Stimulated activated CD4-positive, alpha-beta T cell treated with anti-CD3 and anti-CD28 coated beads, Interleukin-2, amount 100 ng/mL, for 48 hours (primary cell): Measurements from ENCODE around the gene LAD1.

Experiments used
- DNase-seq, 2 donors: peaks; one replicate each; pipeline ENCODE4 v3.0.0-alpha.2; 2020

Gene LAD1

GRCh38 chr1:201414051-201414738 is 15.1 kb upstream of the LAD1 start:
- DNase-seq = no peak

- no peak for DNase-seq
These were observed 12.2 kb upstream of the LAD1 start for GRCh38 chr1:201411292-201411691.

DNA sequence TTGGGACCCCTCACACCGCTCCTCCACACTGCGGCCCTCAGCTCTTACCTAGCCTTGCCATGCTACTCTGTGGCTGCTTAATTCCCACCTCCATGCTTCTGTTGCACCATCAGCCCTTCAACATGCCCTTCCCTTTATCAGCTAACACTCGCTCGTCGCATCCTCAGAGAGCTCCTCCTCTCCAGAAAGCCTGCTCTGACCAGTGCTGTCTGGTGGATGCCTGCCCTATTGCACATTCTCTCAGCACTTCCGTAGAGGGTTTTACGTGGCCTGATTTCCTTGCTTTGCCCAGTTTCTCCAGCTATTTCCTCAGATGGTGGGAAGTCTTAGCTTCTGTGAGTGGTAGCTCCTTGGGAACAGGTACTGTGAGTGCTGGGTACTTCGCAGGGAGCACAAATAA is 10.3 kb upstream of the LAD1 start:
- DNase-seq = no peak

GRCh38 chr1:201408834-201409200 is 9.7 kb upstream of the LAD1 start:
- no peak for DNase-seq

- peak; percentile 79 to 81 for DNase-seq
These were observed 9.2 kb upstream of the LAD1 start for GRCh38 chr1:201408176-201408833.

DNA sequence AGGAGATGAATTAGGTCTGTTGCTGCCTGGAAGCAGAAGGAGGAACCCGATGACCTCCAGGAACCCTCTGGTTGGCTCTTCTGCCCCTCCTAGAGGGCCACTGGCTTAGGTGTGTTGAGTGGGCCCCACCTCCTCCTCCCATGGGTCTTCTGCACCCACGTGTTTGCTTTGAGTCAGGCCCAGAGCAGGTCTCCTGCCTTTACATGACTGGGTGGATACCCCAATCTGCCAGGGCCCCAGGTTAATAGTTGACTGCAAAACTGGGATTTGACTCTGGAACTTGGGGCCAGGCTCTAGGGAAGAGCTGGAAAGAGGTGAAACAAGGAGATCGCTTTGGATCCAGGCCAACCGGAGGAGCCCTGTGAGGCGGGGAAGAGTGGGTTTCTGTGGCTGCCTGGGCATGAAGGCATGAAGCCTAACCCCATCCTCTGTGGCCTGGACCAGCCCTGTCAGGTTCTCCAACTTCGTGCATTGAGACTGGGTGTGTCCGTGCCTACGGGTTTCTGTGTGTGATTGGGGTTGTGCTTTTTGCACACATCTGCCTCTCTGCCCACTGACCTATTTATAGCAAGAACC is 7.8 kb upstream of the LAD1 start:
- DNase-seq = no peak

DNA sequence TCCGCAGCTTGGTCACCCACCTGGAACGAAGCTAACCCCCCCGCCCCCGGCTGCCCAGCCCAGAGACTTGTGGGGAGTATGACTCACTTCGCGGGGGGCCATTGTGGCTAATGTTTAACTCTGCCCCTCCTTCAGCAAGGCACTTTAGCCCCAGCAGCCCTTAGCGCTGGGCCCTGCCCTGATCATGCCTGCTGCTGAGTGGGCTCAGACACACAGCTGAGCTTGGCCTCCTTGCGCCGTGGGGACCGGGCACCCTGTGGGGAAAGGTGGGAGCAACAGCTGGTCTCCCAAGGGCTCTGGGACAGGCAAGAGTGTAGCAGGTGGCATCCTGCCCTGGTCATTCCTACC is 6.3 kb upstream of the LAD1 start:
- DNase-seq = no peak

- DNase-seq = no peak
These were observed 5.8 kb upstream of the LAD1 start for GRCh38 chr1:201404722-201405483.

DNA sequence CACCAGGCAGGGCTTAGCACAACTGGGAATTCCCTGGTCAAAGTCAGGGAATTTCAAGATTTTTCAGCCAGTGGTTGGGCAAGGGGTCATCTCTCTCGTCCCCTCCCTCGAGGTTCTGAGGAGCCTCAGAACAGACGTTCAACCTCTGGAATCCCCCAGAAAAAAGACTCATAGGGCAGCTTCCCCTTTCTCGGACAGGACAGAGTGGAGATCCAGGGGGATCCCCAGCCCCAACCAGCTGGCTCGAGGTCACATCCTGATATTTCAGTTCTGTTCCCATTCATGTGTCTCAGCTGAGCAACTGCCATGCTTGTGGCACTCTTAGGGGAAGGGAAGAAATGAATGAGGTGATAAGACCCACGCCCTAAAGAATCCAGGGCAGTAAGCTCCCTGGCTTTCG is 4.9 kb upstream of the LAD1 start:
- DNase-seq = no peak

DNA sequence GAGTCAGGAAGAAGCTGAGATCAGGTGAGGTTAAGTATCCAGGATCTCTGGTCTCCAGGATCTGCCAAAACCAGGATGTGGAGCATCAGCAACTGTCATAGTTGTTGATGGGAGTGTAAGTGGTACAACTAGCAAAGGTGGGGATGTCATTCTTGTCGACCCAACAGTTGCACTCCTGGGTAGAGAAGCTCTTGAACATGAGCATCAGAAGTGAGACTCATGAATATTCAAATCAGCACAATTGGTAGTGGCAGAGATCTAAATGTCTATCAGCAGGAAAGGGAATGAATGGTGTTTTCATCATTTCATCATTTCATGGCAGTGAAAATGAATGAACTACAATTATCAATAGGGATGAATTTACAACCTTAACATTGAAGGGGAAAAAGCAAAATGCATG is 4.2 kb upstream of the LAD1 start:
- DNase-seq = no peak

GRCh38 chr1:201401700-201402099 is 2.6 kb upstream of the LAD1 start:
- no peak for DNase-seq

DNA sequence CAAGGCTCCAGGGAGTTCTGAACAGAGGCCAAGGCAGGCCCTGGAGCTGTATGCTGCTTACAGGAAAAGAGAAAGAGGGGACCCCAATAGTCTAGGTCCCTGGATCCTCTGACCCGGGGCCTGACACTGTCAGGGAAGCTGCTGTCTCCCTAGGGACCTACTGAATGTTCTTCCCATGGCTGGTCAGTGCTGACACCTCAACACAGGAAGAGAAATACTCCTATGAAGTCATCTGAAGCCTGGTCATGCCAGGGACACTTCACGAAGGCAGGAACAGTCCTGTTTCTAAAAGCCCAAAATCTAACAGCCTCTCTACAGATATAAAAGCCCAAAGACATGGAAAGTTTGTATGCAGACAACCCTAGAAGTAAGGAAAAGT is 1.7 kb upstream of the LAD1 start:
- DNase-seq = no peak

GRCh38 chr1:201400212-201400851 is 1.2 kb upstream of the LAD1 start:
- no peak for DNase-seq

GRCh38 chr1:201399352-201400126 is 415 bp upstream of the LAD1 start:
- DNase-seq = no peak

DNA sequence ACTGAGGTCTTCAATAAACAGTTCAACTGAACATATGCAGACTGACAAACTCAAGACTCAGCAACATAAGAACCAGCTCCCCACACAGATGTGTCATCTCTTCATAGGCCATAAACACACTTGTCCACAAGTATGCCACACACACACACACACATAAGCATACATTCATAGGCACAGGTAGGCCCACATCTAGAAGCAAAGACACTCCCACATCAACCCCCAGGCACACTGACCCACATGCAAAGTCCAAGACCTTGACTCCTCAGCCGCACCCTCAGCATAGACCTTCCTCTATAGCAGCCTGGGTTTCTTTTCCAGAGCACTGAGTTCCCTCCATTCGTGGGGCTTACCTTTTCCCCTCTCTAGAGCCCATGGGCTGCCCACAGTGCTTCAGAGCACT is 1.4 kb downstream of the LAD1 start:
- DNase-seq = no peak

- DNase-seq = no peak
These were observed 2.2 kb downstream of the LAD1 start for GRCh38 chr1:201396861-201397464.

- DNase-seq = no peak
These were observed 3.2 kb downstream of the LAD1 start for GRCh38 chr1:201395936-201396335.

DNA sequence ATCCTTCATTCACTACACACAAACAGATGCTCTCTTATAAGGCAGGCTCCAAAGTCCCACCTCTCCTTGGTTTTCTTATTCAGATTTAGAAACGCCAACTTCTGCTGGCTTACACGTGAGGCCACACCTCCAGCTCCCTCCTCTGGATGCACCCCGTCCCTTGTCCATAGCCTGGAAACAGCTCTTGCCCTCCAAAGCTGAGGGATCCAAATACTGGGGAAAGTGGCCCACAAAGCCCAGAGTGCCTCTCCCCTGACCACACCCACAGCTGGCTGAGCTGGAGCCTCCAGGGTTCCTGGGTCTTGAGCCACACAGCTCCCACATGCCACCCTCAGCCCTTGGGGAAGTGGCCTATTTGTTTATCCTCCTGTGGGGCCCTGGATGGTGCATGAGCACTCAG is 4.5 kb downstream of the LAD1 start:
- DNase-seq = no peak

DNA sequence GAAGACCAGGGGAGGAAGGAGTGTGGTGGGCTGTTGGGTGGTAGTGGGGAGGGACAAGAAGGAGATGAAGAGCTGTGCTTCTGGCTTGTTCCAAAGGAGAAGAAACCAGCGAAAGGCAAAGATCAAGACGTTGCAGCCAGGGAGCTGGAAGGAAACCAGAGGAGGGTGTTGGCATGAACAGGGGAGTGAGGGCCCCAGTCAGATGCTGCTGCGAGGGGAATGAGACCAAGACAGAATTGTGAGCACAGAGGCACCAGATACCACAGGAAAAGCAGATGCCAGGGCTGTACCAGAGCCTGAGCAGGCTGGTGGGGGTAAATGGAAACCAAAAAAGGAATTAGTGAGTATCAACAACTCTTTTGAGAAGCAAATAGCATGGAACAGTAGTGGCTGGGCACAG is 6.0 kb downstream of the LAD1 start:
- no peak for DNase-seq

DNA sequence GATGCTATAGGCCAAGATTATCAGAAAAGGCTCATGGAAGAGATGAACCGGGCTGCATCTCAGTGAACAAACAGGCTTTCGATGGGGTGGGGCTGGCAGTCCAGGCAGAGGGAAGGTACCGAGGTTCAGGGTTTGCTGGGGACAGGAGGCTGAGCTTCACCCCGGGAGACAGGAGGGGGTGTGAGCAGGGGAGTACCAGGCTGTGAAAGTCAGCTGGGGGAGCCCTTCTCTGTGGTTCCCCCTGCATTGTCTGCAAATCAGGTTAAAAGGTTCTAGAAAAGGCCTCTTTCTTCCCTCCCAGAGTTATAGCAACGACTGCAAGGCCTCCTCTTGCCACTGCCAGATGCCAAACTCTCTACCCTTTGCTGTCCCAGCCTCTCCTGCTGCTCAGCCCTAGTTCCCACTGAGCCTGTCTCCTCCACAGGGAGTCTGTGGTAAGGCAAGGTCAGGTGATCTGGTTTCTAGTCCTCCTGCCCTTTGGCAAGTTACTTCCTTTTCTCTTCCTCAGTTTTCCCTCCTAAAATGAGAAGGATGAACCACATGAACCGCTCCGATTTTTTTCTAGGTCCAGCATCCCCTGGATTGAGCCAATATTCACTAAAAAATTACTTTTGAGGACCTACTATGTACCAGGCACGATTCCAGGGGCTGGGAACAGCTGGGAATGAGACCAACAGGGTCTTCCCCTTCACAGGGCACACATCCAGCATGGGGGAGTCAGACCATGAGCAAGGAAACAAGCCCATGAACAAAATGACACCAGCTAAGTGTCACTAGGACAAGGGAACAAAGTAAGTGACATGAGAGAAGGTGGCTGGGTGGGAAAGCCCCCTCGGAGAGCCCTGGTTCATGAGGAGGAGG is 7.2 kb downstream of the LAD1 start:
- no peak for DNase-seq

GRCh38 chr1:201391225-201391624 is 7.9 kb downstream of the LAD1 start:
- no peak for DNase-seq
